Right renal cortex interstitium (tissue), 3 donors: Measurements from ENCODE around the gene LSM4. TPM values are rescaled to one million over a fixed set of nuclear protein-coding genes. Genes with fewer than 3 reads are reported as not detected.

ENCODE experiments used
- DNase-seq, 3 donors: peaks; one replicate each; pipeline ENCODE4 v3.0.0-alpha.2; 2013; ENCODE audit warnings: low read depth in 3 of 3, low spot score in 2 of 3
- polyA plus RNA-seq, 3 donors: library from polyadenylated mRNA; unstranded; fragments of 120-200 nt; gene quantifications; one replicate each; pipeline ENCODE4 v1.2.1, GENCODE V29; 2013; ENCODE audit not compliant: insufficient read length in 3 of 3

LSM4 gene
- polyA plus RNA-seq, 3 donors = 87.7 to 90.8 (median 88.0) TPM

DNA sequence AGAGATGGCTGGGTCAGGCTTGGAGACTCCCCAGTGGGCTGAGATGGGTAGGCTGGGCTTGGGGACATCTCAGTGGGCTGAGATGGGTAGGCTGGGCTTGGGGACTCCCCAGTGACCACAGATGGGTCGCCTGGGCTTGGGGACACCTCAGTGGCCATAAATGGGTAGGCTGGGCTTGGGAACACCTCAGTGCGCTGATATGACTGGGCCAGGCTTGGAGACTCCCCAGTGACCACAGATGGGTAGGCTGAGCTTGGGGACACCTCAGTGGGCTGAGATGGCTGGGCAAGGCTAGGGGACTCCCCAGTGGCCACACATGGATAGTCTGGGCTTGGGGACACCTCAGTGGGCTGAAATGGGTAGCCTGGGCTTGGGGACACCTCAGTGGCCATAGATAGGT lies 61.4 kb downstream of the LSM4 start:
- DNase-seq = no peak

DNA sequence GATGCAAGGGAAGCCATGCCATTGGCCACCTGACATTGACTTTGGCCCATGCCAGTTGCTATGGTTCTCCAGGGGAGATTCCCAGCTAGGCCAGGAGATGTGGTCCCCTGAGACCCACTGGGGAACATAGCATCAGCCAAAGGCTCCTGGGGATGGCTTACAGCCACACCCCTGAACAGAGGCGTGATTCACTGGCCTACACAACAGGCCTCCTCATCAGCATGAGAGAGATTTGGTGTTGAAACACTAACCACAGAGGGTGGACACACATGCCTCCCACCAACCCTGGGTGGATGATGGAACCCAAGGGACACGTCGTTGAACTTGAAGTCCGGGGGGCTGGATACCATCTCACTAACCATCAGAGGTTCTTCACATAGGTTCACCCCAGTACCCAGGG lies 63.0 kb downstream of the LSM4 start:
- no peak for DNase-seq

GRCh38 chr19:18257503-18258470 lies 65.1 kb downstream of the LSM4 start:
- DNase-seq = no peak

Other genes with a start within 250 kb of the LSM4 start
- under 1 TPM; 0.14 to 0.16 (median 0.14) TPM for gene IL12RB1, start 236.1 kb downstream of the LSM4 start, polyA plus RNA-seq
- 1 to 10 TPM; 3.5 to 5.1 (median 4.5) TPM for gene MAST3, start 225.3 kb downstream of the LSM4 start, polyA plus RNA-seq
- gene PIK3R2, start 169.9 kb downstream of the LSM4 start, polyA plus RNA-seq = 10 to 100 TPM; 20.0 to 27.1 (median 26.7) TPM
- gene IFI30, start 149.3 kb downstream of the LSM4 start, polyA plus RNA-seq = 10 to 100 TPM; 12.0 to 19.8 (median 17.6) TPM
- gene MPV17L2, start 129.9 kb downstream of the LSM4 start, polyA plus RNA-seq = 10 to 100 TPM in 1 of 3 donors, 1 to 10 TPM in 2; 9.0 to 10.4 (median 9.8) TPM
- gene RAB3A, start 119.0 kb downstream of the LSM4 start, polyA plus RNA-seq = 1 to 10 TPM; 3.4 to 5.1 (median 3.9) TPM
- 1 to 10 TPM in 1 of 3 donors, under 1 TPM in 2; 0.33 to 1.0 (median 0.71) TPM for gene PDE4C, start 96.6 kb downstream of the LSM4 start, polyA plus RNA-seq
- gene IQCN, start 48.6 kb downstream of the LSM4 start, polyA plus RNA-seq = 1 to 10 TPM; 3.8 to 4.4 (median 4.3) TPM
- gene JUND, start 41.5 kb downstream of the LSM4 start, polyA plus RNA-seq = 10 to 100 TPM; 52.4 to 74.7 (median 64.6) TPM
- gene PGPEP1, start 17.5 kb upstream of the LSM4 start, polyA plus RNA-seq = 10 to 100 TPM; 18.9 to 21.0 (median 21.0) TPM
- gene GDF15, start 63.1 kb upstream of the LSM4 start, polyA plus RNA-seq = 1 to 10 TPM; 2.6 to 5.2 (median 3.2) TPM
- gene LRRC25, start 74.5 kb upstream of the LSM4 start, polyA plus RNA-seq = 1 to 10 TPM in 1 of 3 donors, under 1 TPM in 2; 0.65 to 1.2 (median 0.85) TPM
- 10 to 100 TPM; 51.1 to 65.2 (median 61.6) TPM for gene SSBP4, start 96.3 kb upstream of the LSM4 start, polyA plus RNA-seq
- 10 to 100 TPM; 89.5 to 99.8 (median 98.8) TPM for gene ISYNA1, start 115.1 kb upstream of the LSM4 start, polyA plus RNA-seq
- 1 to 10 TPM; 8.4 to 8.6 (median 8.4) TPM for gene ELL, start 199.0 kb upstream of the LSM4 start, polyA plus RNA-seq
- gene FKBP8, start 220.5 kb upstream of the LSM4 start, polyA plus RNA-seq = 100 to 1,000 TPM; 134 to 170 (median 153) TPM
- 10 to 100 TPM; 50.3 to 56.0 (median 51.8) TPM for gene KXD1, start 234.8 kb upstream of the LSM4 start, polyA plus RNA-seq
- 100 to 1,000 TPM; 768 to 922 (median 860) TPM for gene UBA52, start 248.8 kb upstream of the LSM4 start, polyA plus RNA-seq